HepG2 (cell line): Measurements from ENCODE around the gene CCDC57. TPM values are rescaled to one million over a fixed set of nuclear protein-coding genes. Genes with fewer than 3 reads are reported as not detected.

Experiments
- CREM ChIP-seq, 2 experiments: sonication (generic) in 1 of 2; formaldehyde crosslinking in 1 of 2; IDR thresholded peaks; 2 replicates each; pipeline versions ENCODE4 v1.4.0 to v1.6.1; 2016 to 2020; ENCODE audit warnings: antibody characterized with exemption in 1 of 2, mild to moderate bottlenecking in 1 of 2, missing genetic modification reagents in 1 of 2
- FOXP1 ChIP-seq, 2 experiments: fragments of 450-650 bp in 1 of 2; IDR thresholded peaks; 2 replicates each; pipeline ENCODE4 v1.6.1; 2017 to 2018; ENCODE audit warnings: antibody characterized with exemption in 1 of 2
- GABPB1 ChIP-seq: IDR thresholded peaks from 2 replicates; pipeline ENCODE4 v1.6.1; 2016; ENCODE audit warnings: mild to moderate bottlenecking, missing genetic modification reagents, moderate library complexity, missing compliant biosample characterization
- NFE2L1 ChIP-seq: sonication (generic); formaldehyde crosslinking; IDR thresholded peaks from 2 replicates; pipeline ENCODE4 v1.4.0; 2020; ENCODE audit warnings: missing genetic modification reagents, mild to moderate bottlenecking, borderline replicate concordance
- NFKB2 ChIP-seq: sonication (generic); formaldehyde crosslinking; IDR thresholded peaks from 2 replicates; pipeline ENCODE4 v1.4.0; 2020; ENCODE audit warnings: missing genetic modification reagents, borderline replicate concordance
- PHF20 ChIP-seq: sonication (generic); formaldehyde crosslinking; IDR thresholded peaks from 2 replicates; pipeline ENCODE4 v1.5.0; 2020; ENCODE audit warnings: mild to moderate bottlenecking, missing genetic modification reagents
- SATB2 ChIP-seq: sonication (generic); formaldehyde crosslinking; IDR thresholded peaks from 2 replicates; pipeline ENCODE4 v1.5.0; 2020; ENCODE audit warnings: missing genetic modification reagents
- ZBTB1 ChIP-seq: sonication (generic); formaldehyde crosslinking; IDR thresholded peaks from 2 replicates; pipeline ENCODE4 v1.4.0; 2020; ENCODE audit warnings: missing genetic modification reagents, borderline replicate concordance
- ZBTB8A ChIP-seq: sonication (generic); formaldehyde crosslinking; IDR thresholded peaks from 2 replicates; pipeline ENCODE4 v1.4.0; 2020; ENCODE audit warnings: mild to moderate bottlenecking, low read depth, missing genetic modification reagents, borderline replicate concordance
- ZFAT ChIP-seq: sonication (generic); formaldehyde crosslinking; conservative IDR thresholded peaks from 2 replicates; pipeline ENCODE4 v1.8.1; 2023; ENCODE audit warnings: missing genetic modification reagents, inconsistent platforms
- ZNF17 ChIP-seq: sonication (generic); formaldehyde crosslinking; IDR thresholded peaks from 2 replicates; pipeline ENCODE4 v1.5.0; 2020; ENCODE audit warnings: mild to moderate bottlenecking, missing genetic modification reagents
- ZNF180 ChIP-seq: sonication (generic); formaldehyde crosslinking; IDR thresholded peaks from 2 replicates; pipeline ENCODE4 v1.4.0; 2020; ENCODE audit warnings: low read depth, missing genetic modification reagents, borderline replicate concordance
- ZNF232 ChIP-seq: sonication (generic); formaldehyde crosslinking; IDR thresholded peaks from 2 replicates; pipeline ENCODE4 v1.4.0; 2020; ENCODE audit warnings: missing genetic modification reagents, borderline replicate concordance
- ZNF619 ChIP-seq: sonication (generic); formaldehyde crosslinking; IDR thresholded peaks from 2 replicates; pipeline ENCODE4 v1.4.0; 2020; ENCODE audit warnings: mild to moderate bottlenecking, missing genetic modification reagents
- ZNF678 ChIP-seq: sonication (generic); formaldehyde crosslinking; IDR thresholded peaks from 2 replicates; pipeline ENCODE4 v1.4.0; 2020; ENCODE audit warnings: mild to moderate bottlenecking, missing genetic modification reagents
- ZNF749 ChIP-seq: sonication (generic); formaldehyde crosslinking; IDR thresholded peaks from 2 replicates; pipeline ENCODE4 v1.8.0; 2022; ENCODE audit warnings: mild to moderate bottlenecking, missing genetic modification reagents, moderate library complexity, borderline replicate concordance
- ZNF766 ChIP-seq: sonication (generic); formaldehyde crosslinking; IDR thresholded peaks from 2 replicates; pipeline ENCODE4 v1.5.0; 2020; ENCODE audit warnings: missing genetic modification reagents, borderline replicate concordance
- polyA plus RNA-seq, 8 experiments: library from polyadenylated mRNA; depleted of rRNA in 3 of 8; stranded (reverse) in 7 of 8; unstranded in 1 of 8; fragments of >200 nt; fragmentation: Illumina TruSeq in 4 of 8; extraction: Trizol in 4 of 8; gene quantifications; 2 replicates each; pipeline versions ENCODE4 v1.2.1 to v1.2.3, GENCODE V29; 2011 to 2016; ENCODE audit warnings: low read depth in 4 of 8, missing spikeins in 1 of 8, mixed read lengths in 1 of 8; ENCODE audit not compliant: insufficient read depth in 1 of 8
- total RNA-seq, 5 experiments: library from RNA; depleted of rRNA; stranded (reverse); fragments of >200 nt; fragmentation: Illumina TruSeq; extraction: Trizol; gene quantifications; 2 replicates each; pipeline ENCODE4 v1.2.3, GENCODE V29; 2016; ENCODE audit warnings: low read depth in 1 of 5
- TF ChIP-seq, protein P1 (sequence below): sonication (generic); formaldehyde crosslinking; IDR thresholded peaks from 2 replicates; pipeline ENCODE4 v1.4.0; 2020; ENCODE audit warnings: missing genetic modification reagents
- TF ChIP-seq, protein P2 (sequence below): sonication (generic); formaldehyde crosslinking; IDR thresholded peaks from 2 replicates; pipeline ENCODE4 v1.4.0; 2020; ENCODE audit warnings: missing genetic modification reagents
- TF ChIP-seq, protein P3 (sequence below): sonication (generic); formaldehyde crosslinking; IDR thresholded peaks from 2 replicates; pipeline ENCODE4 v1.4.0; 2020; ENCODE audit warnings: missing genetic modification reagents
- TF ChIP-seq, protein P4 (sequence below): sonication (generic); IDR thresholded peaks from 2 replicates; pipeline ENCODE4 v1.6.1; 2016; ENCODE audit warnings: low read depth, borderline replicate concordance
- TF ChIP-seq, protein P5 (sequence below): sonication (generic); formaldehyde crosslinking; IDR thresholded peaks from 2 replicates; pipeline ENCODE4 v1.4.0; 2020; ENCODE audit warnings: mild to moderate bottlenecking, missing genetic modification reagents

The CCDC57 gene
- total and polyA plus RNA-seq, 2 of the 13 experiments (the other 11 are each of a cell fraction or from before 2014, with no cell fraction given): 59.3 to 59.9 TPM

DNA sequence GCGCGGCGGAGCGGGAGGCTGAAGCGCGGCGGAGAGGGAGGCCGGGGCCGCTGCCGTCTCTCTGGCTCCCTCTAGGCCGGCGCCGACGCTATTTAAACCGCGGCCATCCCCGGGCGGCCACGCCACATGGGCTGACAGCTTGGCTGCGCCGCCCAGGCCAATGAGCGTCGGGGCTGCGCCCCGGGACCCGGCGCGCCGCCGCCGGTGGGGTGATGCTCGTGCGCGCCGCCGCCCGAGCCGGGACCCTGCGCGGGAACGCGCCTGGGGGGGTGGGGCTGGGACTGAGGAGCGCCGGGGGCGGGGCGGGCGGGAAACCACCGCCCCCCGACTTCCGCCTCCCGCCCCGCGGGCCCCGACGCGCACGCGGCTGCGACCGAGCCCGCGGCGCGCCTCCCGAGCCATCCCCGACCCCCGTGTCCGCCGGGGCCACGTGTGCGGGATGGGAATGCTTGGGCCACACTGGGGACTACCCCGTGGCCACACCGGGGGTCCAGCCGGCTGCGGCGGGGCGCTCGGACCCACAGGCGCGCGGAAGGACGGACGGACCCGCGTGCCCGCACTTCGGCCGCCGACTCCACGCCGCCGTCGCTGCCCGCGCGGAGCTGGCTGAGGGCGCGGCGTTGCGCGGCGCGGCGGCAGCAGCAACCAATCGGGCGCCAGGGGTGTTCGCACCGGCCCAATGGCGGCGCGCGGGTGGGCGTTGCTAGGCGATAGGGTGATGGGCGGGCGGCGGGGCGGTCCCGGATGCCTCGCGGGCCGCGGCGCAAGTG, 114.3 kb downstream of the CCDC57 start, which contains the start of gene FASN (continued):
- 0 out of 2 replicates have a peak, but pooled peaks have one; percentile 15 for TF ChIP-seq SATB2 (CRISPR knock-in tag)
- TF ChIP-seq, protein P1, sequence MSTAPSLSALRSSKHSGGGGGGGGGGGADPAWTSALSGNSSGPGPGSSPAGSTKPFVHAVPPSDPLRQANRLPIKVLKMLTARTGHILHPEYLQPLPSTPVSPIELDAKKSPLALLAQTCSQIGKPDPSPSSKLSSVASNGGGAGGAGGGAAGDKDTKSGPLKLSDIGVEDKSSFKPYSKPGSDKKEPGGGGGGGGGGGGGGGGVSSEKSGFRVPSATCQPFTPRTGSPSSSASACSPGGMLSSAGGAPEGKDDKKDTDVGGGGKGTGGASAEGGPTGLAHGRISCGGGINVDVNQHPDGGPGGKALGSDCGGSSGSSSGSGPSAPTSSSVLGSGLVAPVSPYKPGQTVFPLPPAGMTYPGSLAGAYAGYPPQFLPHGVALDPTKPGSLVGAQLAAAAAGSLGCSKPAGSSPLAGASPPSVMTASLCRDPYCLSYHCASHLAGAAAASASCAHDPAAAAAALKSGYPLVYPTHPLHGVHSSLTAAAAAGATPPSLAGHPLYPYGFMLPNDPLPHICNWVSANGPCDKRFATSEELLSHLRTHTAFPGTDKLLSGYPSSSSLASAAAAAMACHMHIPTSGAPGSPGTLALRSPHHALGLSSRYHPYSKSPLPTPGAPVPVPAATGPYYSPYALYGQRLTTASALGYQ (CRISPR knock-in tag): peak; percentile 34; the same call in 1 of the 2 replicates
- TF ChIP-seq, protein P2, sequence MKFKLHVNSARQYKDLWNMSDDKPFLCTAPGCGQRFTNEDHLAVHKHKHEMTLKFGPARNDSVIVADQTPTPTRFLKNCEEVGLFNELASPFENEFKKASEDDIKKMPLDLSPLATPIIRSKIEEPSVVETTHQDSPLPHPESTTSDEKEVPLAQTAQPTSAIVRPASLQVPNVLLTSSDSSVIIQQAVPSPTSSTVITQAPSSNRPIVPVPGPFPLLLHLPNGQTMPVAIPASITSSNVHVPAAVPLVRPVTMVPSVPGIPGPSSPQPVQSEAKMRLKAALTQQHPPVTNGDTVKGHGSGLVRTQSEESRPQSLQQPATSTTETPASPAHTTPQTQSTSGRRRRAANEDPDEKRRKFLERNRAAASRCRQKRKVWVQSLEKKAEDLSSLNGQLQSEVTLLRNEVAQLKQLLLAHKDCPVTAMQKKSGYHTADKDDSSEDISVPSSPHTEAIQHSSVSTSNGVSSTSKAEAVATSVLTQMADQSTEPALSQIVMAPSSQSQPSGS (CRISPR knock-in tag): peak; percentile 33; the same call in 1 of the 2 replicates
- TF ChIP-seq CREM (IDR thresholded peaks at IDR 0.05): no peak
- TF ChIP-seq CREM (CRISPR knock-in tag; IDR thresholded peaks at IDR 0.05): no peak
- TF ChIP-seq ZFAT (CRISPR knock-in tag): peak; percentile 81; the same call in 1 of the 2 replicates
- TF ChIP-seq ZNF232 (CRISPR knock-in tag): peak; percentile 67; the same call in 1 of the 2 replicates
- no peak for TF ChIP-seq NFE2L1 (CRISPR knock-in tag)
- TF ChIP-seq, protein P3, sequence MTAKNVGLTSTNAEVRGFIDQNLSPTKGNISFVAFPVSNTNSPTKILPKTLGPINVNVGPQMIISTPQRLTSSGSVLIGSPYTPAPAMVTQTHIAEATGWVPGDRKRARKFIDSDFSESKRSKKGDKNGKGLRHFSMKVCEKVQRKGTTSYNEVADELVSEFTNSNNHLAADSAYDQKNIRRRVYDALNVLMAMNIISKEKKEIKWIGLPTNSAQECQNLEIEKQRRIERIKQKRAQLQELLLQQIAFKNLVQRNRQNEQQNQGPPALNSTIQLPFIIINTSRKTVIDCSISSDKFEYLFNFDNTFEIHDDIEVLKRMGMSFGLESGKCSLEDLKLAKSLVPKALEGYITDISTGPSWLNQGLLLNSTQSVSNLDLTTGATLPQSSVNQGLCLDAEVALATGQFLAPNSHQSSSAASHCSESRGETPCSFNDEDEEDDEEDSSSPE (CRISPR knock-in tag): peak; percentile 78
- no peak for TF ChIP-seq ZBTB8A (CRISPR knock-in tag)
- peak; percentile 12; the same call in 1 of the 2 replicates for TF ChIP-seq NFKB2 (CRISPR knock-in tag)
- peak; percentile 59 for TF ChIP-seq ZNF749 (CRISPR knock-in tag)
- peak; percentile 28; the same call in 1 of the 2 replicates for TF ChIP-seq ZNF678 (CRISPR knock-in tag)
- TF ChIP-seq ZBTB1 (CRISPR knock-in tag): no peak
- TF ChIP-seq ZNF180: peak; percentile 86; the same call in 1 of the 2 replicates
- TF ChIP-seq, protein P4, sequence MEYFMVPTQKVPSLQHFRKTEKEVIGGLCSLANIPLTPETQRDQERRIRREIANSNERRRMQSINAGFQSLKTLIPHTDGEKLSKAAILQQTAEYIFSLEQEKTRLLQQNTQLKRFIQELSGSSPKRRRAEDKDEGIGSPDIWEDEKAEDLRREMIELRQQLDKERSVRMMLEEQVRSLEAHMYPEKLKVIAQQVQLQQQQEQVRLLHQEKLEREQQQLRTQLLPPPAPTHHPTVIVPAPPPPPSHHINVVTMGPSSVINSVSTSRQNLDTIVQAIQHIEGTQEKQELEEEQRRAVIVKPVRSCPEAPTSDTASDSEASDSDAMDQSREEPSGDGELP: peak; percentile 46; the same call in 1 of the 2 replicates
- TF ChIP-seq ZNF619 (CRISPR knock-in tag): no peak
- TF ChIP-seq ZNF17 (CRISPR knock-in tag): no peak
- TF ChIP-seq, protein P5, sequence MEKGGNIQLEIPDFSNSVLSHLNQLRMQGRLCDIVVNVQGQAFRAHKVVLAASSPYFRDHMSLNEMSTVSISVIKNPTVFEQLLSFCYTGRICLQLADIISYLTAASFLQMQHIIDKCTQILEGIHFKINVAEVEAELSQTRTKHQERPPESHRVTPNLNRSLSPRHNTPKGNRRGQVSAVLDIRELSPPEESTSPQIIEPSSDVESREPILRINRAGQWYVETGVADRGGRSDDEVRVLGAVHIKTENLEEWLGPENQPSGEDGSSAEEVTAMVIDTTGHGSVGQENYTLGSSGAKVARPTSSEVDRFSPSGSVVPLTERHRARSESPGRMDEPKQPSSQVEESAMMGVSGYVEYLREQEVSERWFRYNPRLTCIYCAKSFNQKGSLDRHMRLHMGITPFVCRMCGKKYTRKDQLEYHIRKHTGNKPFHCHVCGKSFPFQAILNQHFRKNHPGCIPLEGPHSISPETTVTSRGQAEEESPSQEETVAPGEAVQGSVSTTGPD (CRISPR knock-in tag): no peak
- TF ChIP-seq PHF20: peak; percentile 46; the same call in 1 of the 2 replicates
- no peak for TF ChIP-seq FOXP1 (IDR thresholded peaks at IDR 0.05)
- TF ChIP-seq FOXP1 (CRISPR knock-in tag; IDR thresholded peaks at IDR 0.05): no peak
- peak; percentile 91; the same call in 1 of the 2 replicates for TF ChIP-seq ZNF766 (CRISPR knock-in tag)
- peak; percentile 70; the same call in 1 of the 2 replicates for TF ChIP-seq GABPB1 (CRISPR knock-in tag)
